Measurements from ENCODE around the gene ARMC12. TPM values are rescaled to one million over a fixed set of nuclear protein-coding genes. Genes with fewer than 3 reads are reported as not detected.

The ARMC12 gene
- total and polyA plus RNA-seq, 11 donors = 0.19 to 0.72 (median 0.27) TPM; not detected in 6

DNA sequence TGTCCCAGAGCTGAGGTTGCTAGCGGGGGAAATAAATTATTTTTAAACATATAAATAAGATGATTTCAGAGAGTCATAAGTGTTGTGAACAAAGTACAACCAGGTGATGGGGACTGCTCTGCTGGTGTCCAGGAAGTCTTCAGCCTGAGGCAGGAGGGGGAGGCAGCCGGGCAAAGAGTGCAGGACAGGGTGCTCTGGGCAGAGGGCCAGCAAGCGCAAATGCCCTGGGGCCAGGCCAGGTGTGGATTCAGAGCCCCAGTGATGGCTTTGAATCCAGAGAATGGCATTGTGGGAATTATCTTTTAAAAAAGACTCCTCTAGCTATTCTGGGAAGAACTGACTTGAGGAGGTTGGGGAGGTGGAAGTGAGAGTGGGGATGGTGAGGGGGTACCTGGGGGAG, 45.6 kb downstream of the ARMC12 start:
- H3K36me3 ChIP-seq = no peaks in the 10 kb centered on the region
- H3K4me1 ChIP-seq = peaks cover 0 to 4% (median 0%) of the 10 kb centered on the region in 12 donors
- no peak for TF ChIP-seq POLR2A (IDR thresholded peaks at IDR 0.05)
- TF ChIP-seq CTCF (IDR thresholded peaks at IDR 0.05) = no peak
- intact Hi-C loops (cut with DNase I) = no loop called here
- ATAC-seq = no peak
- no peak for DNase-seq
- H3K4me3 ChIP-seq = no peak overlapping the region
- no peaks in the 10 kb centered on the region for H3K9me3 ChIP-seq
- peaks cover 8 to 45% (median 14%) of the 10 kb centered on the region in 9 donors for H3K27me3 ChIP-seq
- H3K27ac ChIP-seq = no peak overlapping the region
- 59 to 62% (median 60%) methylated on average over 3 of the region's 3 CpGs for WGBS, 4 donors

DNA sequence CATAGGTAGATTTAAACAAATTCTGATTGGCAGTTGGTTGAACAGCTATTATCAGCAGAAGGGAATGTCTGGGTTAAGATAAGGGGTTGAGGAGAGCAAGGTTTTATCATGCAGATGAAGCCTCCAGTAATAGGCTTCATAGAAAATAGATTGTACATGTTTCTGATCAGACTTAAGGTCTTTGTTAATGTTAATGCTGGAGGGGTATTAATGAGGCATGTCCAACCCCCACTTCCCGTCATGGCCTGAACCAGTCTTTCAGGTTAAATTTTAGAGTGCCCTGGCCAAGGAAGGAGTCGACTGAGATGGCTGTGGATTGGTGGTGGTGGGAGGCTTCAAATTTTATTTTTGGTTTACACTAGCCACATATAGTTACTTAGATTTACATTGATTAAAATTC, 47.4 kb downstream of the ARMC12 start:
- H3K4me1 ChIP-seq = peaks cover 0 to 4% (median 0%) of the 10 kb centered on the region in 12 donors
- H3K9me3 ChIP-seq = no peaks in the 10 kb centered on the region
- no peak overlapping the region for H3K27ac ChIP-seq
- peaks cover 10 to 63% (median 26%) of the 10 kb centered on the region in 9 donors for H3K27me3 ChIP-seq
- DNase-seq = no peak
- WGBS, 4 donors = 62 to 80% (median 71%) methylated on average over 2 of the region's 2 CpGs
- ATAC-seq = no peak
- no peak overlapping the region for H3K4me3 ChIP-seq
- H3K36me3 ChIP-seq = no peaks in the 10 kb centered on the region
- intact Hi-C loops (cut with DNase I) = no loop called here
- no peak for TF ChIP-seq POLR2A (IDR thresholded peaks at IDR 0.05)
- TF ChIP-seq CTCF (IDR thresholded peaks at IDR 0.05) = no peak

GRCh38 chr6:35786272-35786671, 49.4 kb downstream of the ARMC12 start:
- no peak overlapping the region for H3K4me3 ChIP-seq
- WGBS, 4 donors = 57 to 76% (median 69%) methylated on average over 2 of the region's 2 CpGs
- H3K36me3 ChIP-seq = no peaks in the 10 kb centered on the region
- H3K27ac ChIP-seq = no peak overlapping the region
- H3K27me3 ChIP-seq = peaks cover 10 to 65% (median 32%) of the 10 kb centered on the region in 9 donors
- ATAC-seq (no peak), DNase-seq (no peak)
- TF ChIP-seq POLR2A (IDR thresholded peaks at IDR 0.05) (no peak), CTCF (IDR thresholded peaks at IDR 0.05) (no peak)
- no peaks in the 10 kb centered on the region for H3K9me3 ChIP-seq
- peaks cover 0 to 4% (median 0%) of the 10 kb centered on the region in 12 donors for H3K4me1 ChIP-seq
- intact Hi-C loops (cut with DNase I) = no loop called here

GRCh38 chr6:35786810-35787209, 50.0 kb downstream of the ARMC12 start:
- no peaks in the 10 kb centered on the region for H3K9me3 ChIP-seq
- no peak for DNase-seq
- no peaks in the 10 kb centered on the region for H3K36me3 ChIP-seq
- H3K4me3 ChIP-seq = no peak overlapping the region
- H3K4me1 ChIP-seq = peaks cover 0 to 4% (median 0%) of the 10 kb centered on the region in 12 donors
- H3K27me3 ChIP-seq = peaks cover 10 to 64% (median 32%) of the 10 kb centered on the region in 9 donors
- peak in 1 of 4 donors; percentile 21 for ATAC-seq
- TF ChIP-seq POLR2A (IDR thresholded peaks at IDR 0.05) (no peak), CTCF (IDR thresholded peaks at IDR 0.05) (no peak)
- intact Hi-C loops (cut with DNase I) = loop anchor here in 2 of 10 donors (1.0 kb wide), 2 partner anchors 10 to 11 kb away; partner anchors contain the start of gene CLPS (in 1 of the 2)
- H3K27ac ChIP-seq = no peak overlapping the region
- WGBS, 4 donors = 28 to 50% (median 45%) methylated on average over 20 to 25 of the region's 25 CpGs

Data from heart left ventricle (tissue), 16 donors.